ENCODE data around the gene PCDH9. TPM values are rescaled to one million over a fixed set of nuclear protein-coding genes. Genes with fewer than 3 reads are reported as not detected.

The PCDH9 gene
- total RNA-seq, 1 donor from 2014 or later = 0.26 TPM

GRCh38 chr13:66853564-66853963 lies 376.6 kb downstream of the PCDH9 start:
- no peak for TF ChIP-seq CTCF (IDR thresholded peaks at IDR 0.05; ENCODE audit: insufficient read depth, low read length, severe bottlenecking)
- no peak for FAIRE-seq
- peak; percentile 95 for DNase-seq (ENCODE audit: low read depth)
- Histone ChIP-seq H3K27me3 (ENCODE audit: control insufficient read depth, insufficient read depth, low read length) (no peaks in the 10 kb centered on the region), H3K36me3 (ENCODE audit: control insufficient read depth, insufficient read depth, low read length) (no peaks in the 10 kb centered on the region), H3K4me3 (ENCODE audit: low read depth, low read length) (no peak overlapping the region)

GRCh38 chr13:66849706-66850105 lies 380.4 kb downstream of the PCDH9 start:
- TF ChIP-seq CTCF (IDR thresholded peaks at IDR 0.05; ENCODE audit: insufficient read depth, low read length, severe bottlenecking) = no peak
- FAIRE-seq = no peak
- H3K4me3 ChIP-seq (ENCODE audit: low read depth, low read length) = no peak overlapping the region
- DNase-seq (ENCODE audit: low read depth) = no peak
- no peaks in the 10 kb centered on the region for H3K36me3 ChIP-seq (ENCODE audit: control insufficient read depth, insufficient read depth, low read length)
- H3K27me3 ChIP-seq (ENCODE audit: control insufficient read depth, insufficient read depth, low read length) = no peaks in the 10 kb centered on the region

GRCh38 chr13:66847541-66847940 lies 382.6 kb downstream of the PCDH9 start:
- no peaks in the 10 kb centered on the region for H3K36me3 ChIP-seq (ENCODE audit: control insufficient read depth, insufficient read depth, low read length)
- H3K27me3 ChIP-seq (ENCODE audit: control insufficient read depth, insufficient read depth, low read length) = no peaks in the 10 kb centered on the region
- DNase-seq (ENCODE audit: low read depth) = no peak
- H3K4me3 ChIP-seq (ENCODE audit: low read depth, low read length) = no peak overlapping the region
- FAIRE-seq = no peak
- TF ChIP-seq CTCF (IDR thresholded peaks at IDR 0.05; ENCODE audit: insufficient read depth, low read length, severe bottlenecking) = no peak

- no peak overlapping the region for H3K4me3 ChIP-seq (ENCODE audit: low read depth, low read length)
- DNase-seq (ENCODE audit: low read depth) = no peak
- TF ChIP-seq CTCF (IDR thresholded peaks at IDR 0.05; ENCODE audit: insufficient read depth, low read length, severe bottlenecking) = no peak
- no peaks in the 10 kb centered on the region for H3K27me3 ChIP-seq (ENCODE audit: control insufficient read depth, insufficient read depth, low read length)
- no peak for FAIRE-seq
- no peaks in the 10 kb centered on the region for H3K36me3 ChIP-seq (ENCODE audit: control insufficient read depth, insufficient read depth, low read length)
These were observed 384.7 kb downstream of the PCDH9 start for GRCh38 chr13:66845393-66845792.

GRCh38 chr13:66844933-66845332 lies 385.2 kb downstream of the PCDH9 start:
- no peaks in the 10 kb centered on the region for H3K27me3 ChIP-seq (ENCODE audit: control insufficient read depth, insufficient read depth, low read length)
- DNase-seq (ENCODE audit: low read depth) (no peak), FAIRE-seq (no peak)
- H3K4me3 ChIP-seq (ENCODE audit: low read depth, low read length) = no peak overlapping the region
- H3K36me3 ChIP-seq (ENCODE audit: control insufficient read depth, insufficient read depth, low read length) = no peaks in the 10 kb centered on the region
- no peak for TF ChIP-seq CTCF (IDR thresholded peaks at IDR 0.05; ENCODE audit: insufficient read depth, low read length, severe bottlenecking)

GRCh38 chr13:66842766-66843165 lies 387.4 kb downstream of the PCDH9 start:
- DNase-seq (ENCODE audit: low read depth) (no peak), FAIRE-seq (no peak)
- no peaks in the 10 kb centered on the region for H3K27me3 ChIP-seq (ENCODE audit: control insufficient read depth, insufficient read depth, low read length)
- no peaks in the 10 kb centered on the region for H3K36me3 ChIP-seq (ENCODE audit: control insufficient read depth, insufficient read depth, low read length)
- H3K4me3 ChIP-seq (ENCODE audit: low read depth, low read length) = no peak overlapping the region
- no peak for TF ChIP-seq CTCF (IDR thresholded peaks at IDR 0.05; ENCODE audit: insufficient read depth, low read length, severe bottlenecking)

Measured in bronchial epithelial cell (primary cell).